Bronchial epithelial cell (primary cell): ENCODE measurements around the gene TMPRSS15. TPM values are rescaled to one million over a fixed set of nuclear protein-coding genes. Genes with fewer than 3 reads are reported as not detected.

Experiments used
- DNase-seq: peaks from one replicate; pipeline ENCODE4 v3.0.0-alpha.2; 2010; ENCODE audit warnings: low read depth
- FAIRE-seq: peaks from 2 replicates; lab custom pipeline; 2011; peaks lifted over from hg19 to GRCh38; lab: Jason Lieb, UNC
- H3K27me3 ChIP-seq: 2 replicates; pipeline ENCODE4 v1.5.1; 2011; ENCODE audit warnings: low read length; ENCODE audit not compliant: control insufficient read depth, insufficient read depth
- H3K36me3 ChIP-seq: 2 replicates; pipeline ENCODE4 v1.5.1; 2011; ENCODE audit warnings: low read length; ENCODE audit not compliant: control insufficient read depth, insufficient read depth
- H3K4me3 ChIP-seq: 2 replicates; pipeline ENCODE4 v1.5.1; 2011; ENCODE audit warnings: mild to moderate bottlenecking, low read depth, low read length, control low read depth
- total RNA-seq: library from RNA; depleted of rRNA; stranded (reverse); fragments of >200 nt; gene quantifications from 2 replicates; pipeline ENCODE4 v1.2.1, GENCODE V29; 2014
- TF ChIP-seq, protein P1 (sequence below): IDR thresholded peaks from 2 replicates; pipeline ENCODE4 v1.5.1; 2011; ENCODE audit warnings: mild to moderate bottlenecking, moderate library complexity, low read length, control low read depth, inconsistent platforms; ENCODE audit not compliant: insufficient read depth, severe bottlenecking

Gene TMPRSS15
- not detected in 2 replicates for total RNA-seq

DNA sequence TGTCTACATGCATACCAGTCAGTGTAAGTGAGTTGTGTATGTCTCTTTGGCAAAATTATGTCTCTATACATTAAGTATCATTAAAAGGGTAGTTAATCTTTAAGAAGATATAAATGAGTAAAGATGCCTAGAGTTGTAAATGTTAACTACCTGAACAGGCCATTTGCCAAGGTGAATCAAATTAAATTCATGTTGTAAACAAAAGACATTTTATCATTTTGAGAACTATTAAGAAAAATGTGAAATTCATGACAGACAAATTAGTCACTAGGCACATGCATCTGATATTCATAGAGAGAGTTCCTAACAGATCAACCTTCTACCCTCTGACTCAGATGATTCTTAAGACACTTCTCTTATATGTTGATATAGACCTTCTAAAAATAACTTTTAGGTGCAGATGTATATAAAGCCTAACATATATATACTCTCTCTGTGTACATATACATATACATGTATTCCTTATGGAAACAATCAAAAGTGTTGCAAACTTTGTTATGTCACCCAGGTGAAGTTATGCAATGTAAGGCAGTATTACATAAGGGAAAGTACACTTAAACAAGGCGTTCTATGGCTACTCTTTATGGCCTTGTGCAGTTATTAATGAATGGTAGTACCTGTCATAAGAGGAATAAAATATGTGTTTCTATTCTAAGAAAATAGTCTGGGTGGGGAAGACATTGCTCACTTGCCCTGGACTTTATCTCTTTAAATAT is at the start of gene TMPRSS15:
Gene TMPRSS15 (minus strand): TSS at position 51 of the 716 bp plus-strand sequence. CDS start 163 bp downstream, outside the sequence.
- no peak within 1 kb of the TSS for H3K4me3 ChIP-seq
- DNase-seq (peak; percentile 8), FAIRE-seq (no peak)
- TF ChIP-seq, protein P1, sequence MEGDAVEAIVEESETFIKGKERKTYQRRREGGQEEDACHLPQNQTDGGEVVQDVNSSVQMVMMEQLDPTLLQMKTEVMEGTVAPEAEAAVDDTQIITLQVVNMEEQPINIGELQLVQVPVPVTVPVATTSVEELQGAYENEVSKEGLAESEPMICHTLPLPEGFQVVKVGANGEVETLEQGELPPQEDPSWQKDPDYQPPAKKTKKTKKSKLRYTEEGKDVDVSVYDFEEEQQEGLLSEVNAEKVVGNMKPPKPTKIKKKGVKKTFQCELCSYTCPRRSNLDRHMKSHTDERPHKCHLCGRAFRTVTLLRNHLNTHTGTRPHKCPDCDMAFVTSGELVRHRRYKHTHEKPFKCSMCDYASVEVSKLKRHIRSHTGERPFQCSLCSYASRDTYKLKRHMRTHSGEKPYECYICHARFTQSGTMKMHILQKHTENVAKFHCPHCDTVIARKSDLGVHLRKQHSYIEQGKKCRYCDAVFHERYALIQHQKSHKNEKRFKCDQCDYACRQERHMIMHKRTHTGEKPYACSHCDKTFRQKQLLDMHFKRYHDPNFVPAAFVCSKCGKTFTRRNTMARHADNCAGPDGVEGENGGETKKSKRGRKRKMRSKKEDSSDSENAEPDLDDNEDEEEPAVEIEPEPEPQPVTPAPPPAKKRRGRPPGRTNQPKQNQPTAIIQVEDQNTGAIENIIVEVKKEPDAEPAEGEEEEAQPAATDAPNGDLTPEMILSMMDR = no peak
- no peaks in the 10 kb centered on the region for H3K36me3 ChIP-seq
- H3K27me3 ChIP-seq = no peaks in the 10 kb centered on the region

DNA sequence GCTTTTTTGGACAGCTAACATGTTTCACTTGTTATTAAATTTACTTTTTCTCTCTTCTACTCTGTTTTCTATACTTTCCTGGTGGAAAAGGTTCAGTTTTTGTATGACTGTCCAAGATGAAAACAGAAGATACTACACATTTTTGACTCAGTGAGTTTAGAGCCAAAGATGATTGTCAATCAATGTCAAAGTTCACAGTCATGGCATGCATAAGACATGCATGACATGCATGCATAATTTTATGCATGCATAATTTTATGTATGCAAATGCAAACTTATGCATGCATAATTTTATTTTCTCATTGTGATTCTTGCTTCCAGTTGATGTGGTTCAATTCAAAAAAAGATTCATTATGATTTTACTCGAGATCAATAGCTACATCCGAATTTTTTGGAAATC is 48.1 kb upstream of the TMPRSS15 start:
- no peaks in the 10 kb centered on the region for H3K27me3 ChIP-seq
- FAIRE-seq = no peak

DNA sequence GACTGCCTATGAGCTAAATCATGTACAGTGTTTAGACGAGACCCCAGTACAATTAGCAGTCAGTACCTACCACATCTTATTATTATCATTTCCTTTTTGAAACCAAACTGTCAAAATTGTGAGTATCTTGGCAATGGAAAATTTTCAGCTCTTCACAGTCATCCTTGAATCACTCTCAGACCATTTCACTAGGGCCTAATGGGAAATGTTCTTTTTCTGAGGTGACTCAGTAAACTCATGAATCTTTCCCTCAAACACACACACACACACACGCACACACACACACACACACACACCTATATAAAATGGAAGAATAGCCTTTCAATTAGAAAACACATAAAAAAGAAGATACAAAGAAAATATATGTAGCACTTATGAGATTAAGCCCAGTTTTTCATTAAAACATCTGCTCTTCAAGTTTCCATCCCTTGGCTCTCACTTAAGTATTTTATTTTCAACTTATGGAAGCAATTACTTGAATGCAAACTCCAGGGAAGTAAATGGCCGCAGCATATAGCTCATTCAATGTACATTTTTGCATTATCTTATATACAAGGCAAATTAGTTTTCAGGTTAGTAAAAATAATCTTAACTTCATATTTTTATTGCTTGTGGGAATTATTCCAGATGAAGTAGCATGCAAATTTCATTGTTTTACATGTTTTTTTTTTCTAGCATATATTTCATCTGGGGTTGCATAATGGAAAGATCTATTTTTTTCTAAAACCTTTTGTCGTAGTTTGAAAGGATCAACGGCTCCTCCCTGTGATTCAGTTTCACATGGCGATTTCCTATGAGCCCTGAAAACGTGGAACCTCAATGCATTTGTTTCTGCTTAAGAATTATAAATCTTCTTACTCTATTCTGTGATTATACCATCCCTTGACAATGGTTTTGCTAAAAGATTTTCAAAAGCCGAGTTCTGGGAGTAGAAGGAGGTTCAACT is 46.3 kb upstream of the TMPRSS15 start:
- FAIRE-seq = no peak
- Histone ChIP-seq H3K27me3 (no peaks in the 10 kb centered on the region), H3K36me3 (no peaks in the 10 kb centered on the region), H3K4me3 (no peak overlapping the region)
- TF ChIP-seq, protein P1 = no peak
- no peak for DNase-seq

More for the DNA sequence above, 48.1 kb upstream of the TMPRSS15 start:
- Histone ChIP-seq H3K36me3 (no peaks in the 10 kb centered on the region), H3K4me3 (no peak overlapping the region)
- TF ChIP-seq, protein P1 = no peak
- DNase-seq = no peak

DNA sequence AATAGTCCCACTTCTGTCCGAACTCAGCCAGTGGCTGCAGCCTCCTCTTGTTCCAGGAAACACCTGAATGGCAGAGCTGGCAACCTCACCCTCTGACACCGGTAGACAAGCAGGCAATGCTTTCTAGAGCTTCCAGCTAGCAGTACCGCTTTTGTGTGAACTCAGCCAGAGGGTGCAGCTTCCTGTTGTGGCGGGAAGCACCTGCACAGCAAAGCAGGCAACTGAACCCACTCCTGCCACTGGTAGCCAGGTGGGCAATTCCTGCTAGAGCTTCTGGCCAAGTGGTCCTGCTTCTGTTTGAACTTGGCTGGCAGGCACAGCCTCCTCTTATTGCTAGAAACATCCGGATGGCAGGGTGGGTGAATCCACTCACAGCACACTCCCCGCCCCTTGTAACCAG is 40.1 kb upstream of the TMPRSS15 start:
- Histone ChIP-seq H3K27me3 (no peaks in the 10 kb centered on the region), H3K36me3 (no peaks in the 10 kb centered on the region), H3K4me3 (no peak overlapping the region)
- DNase-seq = no peak
- TF ChIP-seq, protein P1 = no peak
- no peak for FAIRE-seq

DNA sequence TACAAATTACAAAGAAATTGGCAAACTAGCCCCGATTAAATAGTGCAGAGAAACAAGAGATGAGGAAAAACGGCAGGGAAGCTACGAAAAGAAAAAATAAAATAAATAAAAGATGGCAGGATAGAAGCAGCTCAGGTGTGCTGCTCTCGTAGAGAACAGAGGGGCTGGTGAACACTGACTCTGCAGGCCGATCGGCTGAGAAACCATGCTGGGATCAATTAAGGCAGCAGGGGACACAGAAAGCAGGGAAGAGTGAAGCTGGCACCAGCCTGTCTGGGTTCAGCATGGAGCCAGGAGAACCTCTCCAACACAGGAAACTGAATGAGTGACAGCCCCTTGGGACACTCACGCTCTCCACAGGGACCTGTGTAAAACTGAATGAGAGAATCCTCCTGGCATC is 39.5 kb upstream of the TMPRSS15 start:
- FAIRE-seq = no peak
- no peak for DNase-seq
- no peak overlapping the region for H3K4me3 ChIP-seq
- no peaks in the 10 kb centered on the region for H3K36me3 ChIP-seq
- H3K27me3 ChIP-seq = no peaks in the 10 kb centered on the region
- TF ChIP-seq, protein P1 = no peak
